Measurements from ENCODE around the gene CD3E.

Gene CD3E

GRCh38 chr11:118312328-118312727 is 7.8 kb downstream of the CD3E start:
- Histone ChIP-seq H4K20me1 (ENCODE audit: insufficient read depth, low read length) (no peaks in the 10 kb centered on the region), H3K9me3 (replicated peaks; ENCODE audit: insufficient read depth, low read length) (no peaks in the 10 kb centered on the region), H3K4me3 (ENCODE audit: low read length) (no peak overlapping the region), H3K36me3 (replicated peaks; ENCODE audit: insufficient read depth, low read length) (no peaks in the 10 kb centered on the region), H3K9ac (ENCODE audit: low read length) (no peak overlapping the region), H3F3A (ENCODE audit: insufficient read depth, low read length) (peaks cover 5% of the 10 kb centered on the region; the same call in 1 of the 2 replicates), H3K27ac (ENCODE audit: low read length) (no peak overlapping the region), H3K27me3 (replicated peaks; ENCODE audit: insufficient read depth, low read length) (no peaks in the 10 kb centered on the region), H2AFZ (ENCODE audit: low read length) (no peak overlapping the region), H3K4me1 (ENCODE audit: low read length) (peaks cover 15% of the 10 kb centered on the region), H3K4me2 (ENCODE audit: low read depth, low read length) (no peak overlapping the region), H3K9me2 (replicated peaks; ENCODE audit: insufficient read depth, low read length) (no peaks in the 10 kb centered on the region), H3K79me2 (ENCODE audit: low read length) (no peaks in the 10 kb centered on the region)
- TF ChIP-seq EZH2phosphoT487 (IDR thresholded peaks at IDR 0.05; ENCODE audit: low read length) = no peak
- TF ChIP-seq CTCF (IDR thresholded peaks at IDR 0.05; ENCODE audit: low read length) = no peak
- no peak for DNase-seq

- peaks cover 16% of the 10 kb centered on the region for H3K4me1 ChIP-seq (ENCODE audit: low read length)
- peaks cover 5% of the 10 kb centered on the region; the same call in 1 of the 2 replicates for H3F3A ChIP-seq (ENCODE audit: insufficient read depth, low read length)
- H3K9me3 ChIP-seq (replicated peaks; ENCODE audit: insufficient read depth, low read length) = no peaks in the 10 kb centered on the region
- H3K27ac ChIP-seq (ENCODE audit: low read length) = no peak overlapping the region
- no peak overlapping the region for H3K4me2 ChIP-seq (ENCODE audit: low read depth, low read length)
- H2AFZ ChIP-seq (ENCODE audit: low read length) = no peak overlapping the region
- no peaks in the 10 kb centered on the region for H3K27me3 ChIP-seq (replicated peaks; ENCODE audit: insufficient read depth, low read length)
- no peaks in the 10 kb centered on the region for H3K79me2 ChIP-seq (ENCODE audit: low read length)
- H3K4me3 ChIP-seq (ENCODE audit: low read length) = no peak overlapping the region
- H3K9me2 ChIP-seq (replicated peaks; ENCODE audit: insufficient read depth, low read length) = no peaks in the 10 kb centered on the region
- H4K20me1 ChIP-seq (ENCODE audit: insufficient read depth, low read length) = no peaks in the 10 kb centered on the region
- no peaks in the 10 kb centered on the region for H3K36me3 ChIP-seq (replicated peaks; ENCODE audit: insufficient read depth, low read length)
- TF ChIP-seq CTCF (IDR thresholded peaks at IDR 0.05; ENCODE audit: low read length) = no peak
- TF ChIP-seq EZH2phosphoT487 (IDR thresholded peaks at IDR 0.05; ENCODE audit: low read length) = no peak
- no peak for DNase-seq
- no peak overlapping the region for H3K9ac ChIP-seq (ENCODE audit: low read length)
Observed at GRCh38 chr11:118313242-118313641, 8.7 kb downstream of the CD3E start.

GRCh38 chr11:118314988-118315411 is 10.5 kb downstream of the CD3E start:
- Histone ChIP-seq H3K36me3 (replicated peaks; ENCODE audit: insufficient read depth, low read length) (no peaks in the 10 kb centered on the region), H3K9ac (ENCODE audit: low read length) (no peak overlapping the region), H3K4me1 (ENCODE audit: low read length) (peaks cover 16% of the 10 kb centered on the region), H3K79me2 (ENCODE audit: low read length) (no peaks in the 10 kb centered on the region), H3K27ac (ENCODE audit: low read length) (no peak overlapping the region), H3F3A (ENCODE audit: insufficient read depth, low read length) (peaks cover 5% of the 10 kb centered on the region; the same call in 1 of the 2 replicates), H3K27me3 (replicated peaks; ENCODE audit: insufficient read depth, low read length) (no peaks in the 10 kb centered on the region), H3K4me3 (ENCODE audit: low read length) (no peak overlapping the region), H2AFZ (ENCODE audit: low read length) (no peak overlapping the region), H4K20me1 (ENCODE audit: insufficient read depth, low read length) (no peaks in the 10 kb centered on the region), H3K4me2 (ENCODE audit: low read depth, low read length) (no peak overlapping the region), H3K9me2 (replicated peaks; ENCODE audit: insufficient read depth, low read length) (no peaks in the 10 kb centered on the region), H3K9me3 (replicated peaks; ENCODE audit: insufficient read depth, low read length) (no peaks in the 10 kb centered on the region)
- no peak for DNase-seq
- TF ChIP-seq EZH2phosphoT487 (IDR thresholded peaks at IDR 0.05; ENCODE audit: low read length) = no peak
- no peak for TF ChIP-seq CTCF (IDR thresholded peaks at IDR 0.05; ENCODE audit: low read length)
- TF ChIP-seq EZH2 (optimal IDR thresholded peaks at IDR 0.05; ENCODE audit: low read depth, low read length) = no peak
